ENCODE results near the gene CPLANE1.
"Not testable (repeated sequence)": the region's sequence is repeated elsewhere in the genome, so short reads cannot be mapped to it uniquely, and the experiment has no call there.

The CPLANE1 gene

DNA sequence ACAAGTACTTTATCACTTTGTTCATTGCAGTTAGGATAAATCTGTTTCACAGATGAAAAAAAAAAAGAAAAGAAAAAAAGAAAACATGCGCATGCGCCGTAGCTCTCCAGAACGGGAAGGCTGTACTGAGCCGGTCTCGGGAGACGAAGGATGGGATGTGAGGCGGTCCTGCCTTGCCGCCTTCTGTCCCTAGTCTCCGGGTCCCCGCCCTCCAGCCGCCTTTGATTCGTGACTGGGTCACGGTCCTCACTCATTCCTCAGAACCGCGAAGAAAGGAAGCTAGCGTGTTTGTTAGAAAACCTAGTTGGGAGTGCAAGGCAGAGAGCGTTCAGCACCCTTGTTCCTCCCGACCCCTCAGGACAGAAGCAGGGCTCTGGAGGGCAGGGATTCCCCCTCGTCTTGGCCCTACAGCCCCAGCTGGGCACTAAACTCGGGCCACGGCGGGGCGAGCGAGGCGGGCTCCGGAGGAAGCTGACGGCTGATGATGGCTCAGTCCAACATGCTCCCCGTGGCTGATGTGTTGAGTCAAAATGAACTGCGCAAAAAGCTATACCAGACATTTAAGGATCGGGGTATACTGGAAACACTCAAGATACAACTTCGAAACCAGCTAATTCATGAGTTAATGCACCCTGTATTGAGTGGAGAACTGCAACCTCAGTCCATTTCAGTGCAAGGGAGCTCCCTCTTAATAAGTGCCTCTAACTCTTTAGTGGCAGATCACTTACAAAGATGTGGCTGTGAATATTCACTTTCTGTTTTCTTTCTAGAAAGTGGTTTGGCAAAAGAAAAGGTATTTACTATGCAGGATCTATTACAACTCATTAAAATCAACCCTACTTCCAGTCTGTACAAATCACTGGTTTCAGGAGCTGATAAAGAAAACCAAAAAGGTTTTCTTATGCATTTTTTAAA is 40.0 kb downstream of the CPLANE1 start:
- no peak for DNase-seq (ENCODE audit: low spot score)

DNA sequence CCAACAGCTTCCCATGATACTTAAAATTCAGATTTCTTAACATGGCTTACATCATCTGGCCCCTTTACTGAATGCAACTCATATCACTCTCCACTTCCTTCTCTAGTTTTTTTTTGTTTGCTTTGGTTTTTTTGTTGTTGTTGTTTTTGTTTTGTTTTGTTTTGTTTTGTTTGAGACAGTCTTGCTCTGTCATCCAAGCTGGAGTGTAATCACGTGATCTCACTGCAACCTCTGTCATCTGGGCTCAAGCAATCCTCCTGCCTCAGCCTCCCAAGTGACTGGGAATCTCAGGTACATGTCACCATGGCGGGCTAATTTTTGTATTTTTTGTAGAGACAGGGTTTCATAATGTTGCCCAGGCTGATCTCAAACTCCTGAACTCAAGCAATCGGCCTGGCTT is 41.4 kb downstream of the CPLANE1 start:
- no peak for DNase-seq (ENCODE audit: low spot score)

GRCh38 chr5:37206736-37207135 is 42.4 kb downstream of the CPLANE1 start:
- DNase-seq (ENCODE audit: low spot score): no peak

- no peak for DNase-seq (ENCODE audit: low spot score)
Observed at GRCh38 chr5:37198842-37199241, 50.3 kb downstream of the CPLANE1 start.

DNA sequence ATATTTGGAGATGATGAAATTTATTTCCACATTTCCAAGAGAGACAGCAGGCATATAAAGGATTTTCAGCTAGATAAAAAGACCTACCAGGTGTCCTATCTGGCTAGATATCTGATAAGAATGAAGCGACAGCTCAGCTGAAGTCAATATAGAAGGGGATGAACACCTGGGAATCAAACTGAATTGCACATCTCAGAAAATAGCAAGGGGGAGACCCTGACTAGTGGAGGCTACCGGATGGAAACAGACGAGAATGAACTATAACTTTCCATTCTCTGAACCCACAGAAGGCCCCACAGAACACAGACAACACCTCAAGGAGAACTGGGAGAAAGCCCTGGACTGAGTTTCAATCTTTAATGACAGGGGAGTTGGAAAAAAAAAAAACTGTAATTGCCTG is 51.1 kb downstream of the CPLANE1 start:
- DNase-seq (ENCODE audit: low spot score): no peak

GRCh38 chr5:37197340-37198050 is 51.7 kb downstream of the CPLANE1 start:
- peak; percentile 44 for DNase-seq (ENCODE audit: low spot score)

DNA sequence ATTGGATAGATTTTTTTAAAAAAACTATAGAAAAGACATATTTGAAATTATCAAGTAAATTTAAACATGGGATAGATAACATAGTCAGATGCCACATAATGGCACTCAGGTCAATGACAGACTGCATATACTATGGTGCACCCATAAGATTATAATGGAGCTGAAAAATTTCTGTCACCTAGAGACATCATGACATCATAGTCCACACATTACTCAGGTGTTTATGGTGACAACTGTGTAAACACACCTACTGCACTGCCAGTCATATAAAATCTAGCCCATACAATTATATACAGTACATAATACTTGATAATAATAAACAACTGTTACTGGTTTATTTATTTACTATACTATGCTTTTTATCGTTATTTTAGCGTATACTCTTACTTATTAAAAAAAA is 58.6 kb downstream of the CPLANE1 start:
- DNase-seq (ENCODE audit: low spot score): no peak

DNA sequence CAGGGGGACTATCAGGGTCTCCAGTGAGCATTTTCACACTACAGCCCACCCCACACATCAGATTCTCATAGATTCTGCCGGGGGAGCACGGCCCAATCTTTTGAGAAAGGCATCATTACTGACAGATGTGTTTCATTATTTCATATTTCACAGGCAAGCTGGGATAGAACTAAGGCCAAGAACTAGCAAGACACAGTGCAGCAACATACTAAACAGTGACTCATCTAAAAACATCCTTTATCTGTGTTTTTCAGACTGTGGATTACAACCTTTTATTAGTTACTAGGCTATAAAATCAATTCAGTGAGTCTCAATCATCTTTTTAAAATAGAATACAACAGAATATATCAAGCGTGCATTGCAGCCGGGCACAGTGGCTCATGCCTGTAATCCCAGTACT is 59.8 kb downstream of the CPLANE1 start:
- DNase-seq (ENCODE audit: low spot score): no peak

DNA sequence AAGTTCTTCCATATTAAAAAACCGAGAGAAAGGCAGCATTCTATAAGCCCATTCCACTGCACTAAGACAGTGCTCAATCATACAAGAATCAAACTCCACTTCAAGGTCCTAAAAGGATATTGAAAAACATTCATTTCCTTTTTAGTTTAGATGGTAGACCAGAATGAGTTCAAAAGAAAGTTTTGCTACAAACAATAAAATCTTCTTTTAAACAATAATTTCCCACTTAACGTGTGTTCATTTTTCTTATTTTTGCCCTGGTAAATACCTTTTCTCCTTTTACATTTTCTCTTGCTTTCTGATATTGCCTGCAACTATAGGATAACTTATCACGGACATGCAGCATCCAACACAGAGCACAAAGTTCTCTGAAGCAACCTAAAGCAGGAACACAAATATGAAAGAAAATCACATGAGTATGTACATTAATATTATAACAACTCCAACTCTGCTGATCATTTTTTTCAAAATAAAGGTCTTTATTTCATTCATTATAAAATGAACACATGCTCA is 61.7 kb downstream of the CPLANE1 start:
- no peak for DNase-seq (ENCODE audit: low spot score)

GRCh38 chr5:37184748-37185364 is 64.3 kb downstream of the CPLANE1 start:
- DNase-seq (ENCODE audit: low spot score): no peak

DNA sequence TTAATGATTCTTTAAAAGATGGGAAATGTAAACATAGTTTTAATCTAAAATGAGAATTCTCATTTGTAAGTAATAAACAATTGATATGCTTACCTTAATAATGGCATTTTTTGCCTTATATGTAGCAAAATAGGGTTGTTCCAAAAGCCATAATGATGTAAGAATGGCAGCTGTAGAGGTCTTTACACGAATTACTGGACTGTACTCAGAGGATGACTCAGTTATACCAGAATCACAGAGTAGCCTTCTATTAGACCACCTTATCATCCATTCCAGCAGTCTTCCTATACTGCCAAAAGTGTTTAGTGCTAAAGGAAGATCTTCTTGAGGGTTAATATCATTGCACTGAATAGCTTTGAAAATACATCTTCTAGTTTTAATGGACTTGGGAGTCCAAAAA is 66.5 kb downstream of the CPLANE1 start:
- no peak for DNase-seq (ENCODE audit: low spot score)

GRCh38 chr5:37174928-37175327 is 74.2 kb downstream of the CPLANE1 start:
- no peak for DNase-seq (ENCODE audit: low spot score)

GRCh38 chr5:37172957-37173356 is 76.2 kb downstream of the CPLANE1 start:
- no peak for DNase-seq (ENCODE audit: low spot score)

- no peak for DNase-seq (ENCODE audit: low spot score)
Observed at GRCh38 chr5:37170856-37171255, 78.3 kb downstream of the CPLANE1 start.

DNA sequence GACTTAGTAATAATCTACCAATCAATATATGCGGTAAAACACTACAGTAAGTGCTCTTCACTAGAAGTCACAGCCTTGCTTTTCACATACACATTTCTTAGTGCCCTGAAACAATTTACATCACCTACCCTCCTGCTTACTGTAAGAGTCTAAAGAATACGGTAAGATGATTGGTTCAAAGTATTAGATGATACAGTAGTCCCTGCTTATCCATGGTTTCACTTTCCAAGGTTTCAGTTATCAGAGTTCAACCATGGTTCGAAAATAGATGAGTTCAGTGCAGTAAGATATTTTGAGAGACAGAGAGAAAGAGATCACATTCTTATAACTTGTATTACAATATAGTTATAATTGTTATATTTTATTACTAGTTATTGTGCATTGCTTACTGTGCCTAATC is 83.0 kb downstream of the CPLANE1 start:
- no peak for DNase-seq (ENCODE audit: low spot score)

DNA sequence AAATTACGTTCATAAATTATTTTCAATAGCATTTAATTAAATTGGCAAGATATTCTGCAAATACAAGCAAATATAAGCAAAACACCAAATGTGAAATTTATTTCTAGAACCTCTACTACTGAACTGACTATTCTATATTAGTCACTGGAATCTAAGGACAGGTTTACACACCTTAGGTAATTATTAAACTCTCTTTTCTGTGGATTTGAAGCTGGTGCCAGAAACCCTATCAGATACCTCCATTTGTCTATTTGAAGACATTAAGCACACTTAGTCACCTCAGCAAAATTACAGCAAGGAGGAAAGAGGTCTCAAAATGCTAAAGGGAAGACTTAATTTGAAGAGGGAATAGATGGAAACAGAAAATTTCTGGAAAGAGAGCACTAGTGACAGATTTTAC is 83.4 kb downstream of the CPLANE1 start:
- no peak for DNase-seq (ENCODE audit: low spot score)

DNA sequence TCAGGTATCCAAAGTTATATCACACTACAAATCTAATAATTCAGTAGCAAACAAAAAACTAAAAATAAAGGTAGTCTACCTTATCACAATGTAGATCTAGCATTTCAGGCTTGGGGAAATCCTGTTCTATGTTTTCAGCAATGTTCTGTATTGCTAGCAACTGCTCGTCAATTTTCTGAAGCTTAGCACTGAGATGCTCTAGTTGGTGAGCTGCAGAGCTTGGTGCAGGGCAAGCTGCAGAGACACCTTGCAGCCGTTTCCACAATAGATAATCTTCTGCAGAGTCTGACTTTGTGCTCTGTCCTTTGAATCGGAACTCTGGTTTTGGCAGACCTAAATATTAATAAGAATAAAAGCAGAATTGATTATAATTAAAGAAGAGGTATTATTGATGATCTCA is 95.5 kb downstream of the CPLANE1 start:
- no peak for DNase-seq (ENCODE audit: low spot score)

DNA sequence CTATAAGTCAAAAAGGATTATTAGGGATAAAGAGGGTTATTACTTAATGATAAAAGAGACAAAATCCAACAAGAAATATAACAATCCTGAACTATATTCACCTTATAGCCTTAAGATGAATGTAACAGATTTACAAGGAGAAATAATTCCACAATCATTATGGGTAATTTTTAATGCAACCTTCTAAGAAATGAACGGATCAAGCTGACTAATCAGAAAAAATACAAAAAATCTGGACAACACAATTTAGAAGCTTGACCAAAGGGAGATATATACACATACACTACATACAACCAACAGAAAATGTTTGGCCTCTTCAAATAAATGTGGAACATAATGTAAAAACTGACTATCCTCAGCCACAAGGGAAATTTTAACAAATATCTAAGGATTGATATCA is 102.3 kb downstream of the CPLANE1 start:
- DNase-seq (ENCODE audit: low spot score): no peak

DNA sequence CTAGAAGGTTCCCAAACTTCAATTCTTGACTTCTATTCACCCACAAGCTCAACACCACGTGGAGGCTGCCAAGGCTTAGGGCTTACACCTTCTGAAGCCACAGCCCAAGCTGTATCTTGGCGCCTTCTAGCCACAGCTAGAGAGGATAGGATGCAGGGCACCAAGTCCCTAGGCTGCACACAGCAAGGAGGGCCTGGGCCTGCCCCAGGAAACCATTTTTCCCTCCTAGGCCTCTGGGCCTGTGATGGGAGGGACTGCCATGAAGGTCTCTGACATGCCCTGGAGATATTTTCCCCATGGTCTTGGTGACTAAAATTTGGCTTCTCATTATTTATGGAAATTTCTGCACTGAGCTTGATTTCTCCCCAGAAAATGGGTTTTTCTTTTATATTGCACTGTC is 112.5 kb downstream of the CPLANE1 start:
- DNase-seq (ENCODE audit: low spot score): no peak

DNA sequence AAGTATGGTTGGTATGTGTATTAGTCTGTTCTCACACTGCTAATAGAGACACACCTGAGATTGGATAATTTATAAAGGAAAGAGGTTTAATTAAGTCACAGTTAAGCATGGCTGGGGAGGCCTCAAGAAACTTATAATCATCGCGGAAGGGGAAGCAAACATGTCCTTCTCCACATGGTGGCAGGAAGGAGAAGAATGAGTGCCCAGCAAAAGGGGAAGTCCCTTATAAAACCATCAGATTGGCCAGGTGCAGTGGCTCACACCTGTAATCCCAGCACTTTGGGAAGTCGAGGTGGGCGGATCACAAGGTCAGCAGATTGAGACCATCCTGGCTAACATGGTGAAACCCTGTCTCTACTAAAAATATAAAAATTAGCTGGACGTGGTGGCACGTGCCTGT is 113.9 kb downstream of the CPLANE1 start:
- not testable (repeated sequence) for DNase-seq (ENCODE audit: low spot score)

- no peak for DNase-seq (ENCODE audit: low spot score)
Observed at GRCh38 chr5:37133939-37134338, 115.2 kb downstream of the CPLANE1 start.

- no peak for DNase-seq (ENCODE audit: low spot score)
Observed at GRCh38 chr5:37132646-37133045, 116.5 kb downstream of the CPLANE1 start.

DNA sequence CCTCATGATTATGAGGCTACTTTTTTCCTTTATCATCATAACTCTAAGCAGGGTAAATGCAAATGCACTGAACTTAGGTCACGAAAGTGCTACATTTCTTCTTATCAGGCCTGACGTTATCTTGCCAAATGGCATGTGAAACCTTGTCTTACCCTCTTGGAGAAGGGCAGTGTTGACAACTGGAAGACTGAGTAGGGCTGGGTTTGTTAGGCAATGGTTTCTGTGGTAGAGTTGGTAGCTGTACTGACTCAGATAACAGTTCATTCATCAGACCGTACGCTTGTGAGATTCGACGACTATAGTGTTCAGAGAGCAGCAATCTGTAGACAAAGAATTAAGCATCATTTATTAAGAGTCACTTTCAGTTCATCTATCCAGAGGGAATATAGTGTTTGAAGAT is 127.7 kb downstream of the CPLANE1 start:
- DNase-seq (ENCODE audit: low spot score): peak; percentile 3
